ENCODE data around the gene ZNF91.

- no peak for TF ChIP-seq CTCF (IDR thresholded peaks at IDR 0.05)
- TF ChIP-seq POLR2A (IDR thresholded peaks at IDR 0.05) = no peak
These were observed 12.4 kb upstream of the ZNF91 start for GRCh38 chr19:23407616-23408133.
